KOPT-K1 (cell line): Measurements from ENCODE around the gene ARHGAP1.
A peak's percentile ranks its signal among the peaks of the same experiment; 100 is the strongest.
"Not testable (repeated sequence)": the region's sequence is repeated elsewhere in the genome, so short reads cannot be mapped to it uniquely, and the experiment has no call there.

Experiments used
- H3K27ac ChIP-seq: fragments of 200-600 bp; sonication (generic); 2 replicates; pipeline ENCODE4 v1.5.1; 2016; ENCODE audit warnings: antibody characterized with exemption, mild to moderate bottlenecking, low read depth, low read length; ENCODE audit not compliant: poor library complexity, severe bottlenecking
- H3K36me3 ChIP-seq: fragments of 200-600 bp; sonication (generic); 2 replicates; pipeline ENCODE4 v1.5.1; 2017; ENCODE audit warnings: antibody characterized with exemption, mild to moderate bottlenecking, low read length, moderate library complexity; ENCODE audit not compliant: insufficient read depth
- H3K9me3 ChIP-seq: fragments of 200-600 bp; sonication (generic); 2 replicates; pipeline ENCODE4 v1.5.1; 2017; ENCODE audit warnings: antibody characterized with exemption, low read length, mild to moderate bottlenecking; ENCODE audit not compliant: insufficient read depth, poor library complexity, severe bottlenecking

Gene ARHGAP1

DNA sequence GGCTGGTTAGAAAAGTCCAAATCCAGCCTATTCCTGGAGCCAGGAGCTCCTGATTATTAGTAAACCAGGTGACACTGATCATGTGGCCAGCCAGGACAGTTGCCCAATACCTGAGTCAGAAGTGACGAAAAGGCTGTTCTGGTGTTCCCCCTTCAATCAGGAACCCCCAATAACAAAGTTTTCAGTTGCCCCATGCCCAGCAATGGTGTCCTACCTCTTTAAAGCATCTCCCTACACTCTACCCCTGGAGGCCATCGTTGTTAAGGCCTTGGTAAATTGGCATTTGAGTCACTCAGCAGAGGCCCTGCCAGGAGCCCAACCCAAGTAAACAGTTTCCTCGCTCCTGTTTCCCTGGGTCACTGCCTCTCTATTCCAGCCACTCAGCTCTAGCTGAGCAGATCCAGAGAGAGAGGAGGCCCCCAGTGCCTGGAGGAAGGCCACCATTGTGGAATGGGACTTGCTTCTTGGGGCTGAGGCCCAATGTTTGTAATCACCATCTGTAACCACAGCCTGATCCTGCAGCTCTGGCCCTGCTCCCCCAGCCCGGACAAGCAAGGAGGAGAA lies 25.0 kb downstream of the ARHGAP1 start:
- Histone ChIP-seq H3K27ac (peak overlapping the region; percentile 35), H3K9me3 (no peaks in the 10 kb centered on the region), H3K36me3 (peaks cover 66% of the 10 kb centered on the region)

DNA sequence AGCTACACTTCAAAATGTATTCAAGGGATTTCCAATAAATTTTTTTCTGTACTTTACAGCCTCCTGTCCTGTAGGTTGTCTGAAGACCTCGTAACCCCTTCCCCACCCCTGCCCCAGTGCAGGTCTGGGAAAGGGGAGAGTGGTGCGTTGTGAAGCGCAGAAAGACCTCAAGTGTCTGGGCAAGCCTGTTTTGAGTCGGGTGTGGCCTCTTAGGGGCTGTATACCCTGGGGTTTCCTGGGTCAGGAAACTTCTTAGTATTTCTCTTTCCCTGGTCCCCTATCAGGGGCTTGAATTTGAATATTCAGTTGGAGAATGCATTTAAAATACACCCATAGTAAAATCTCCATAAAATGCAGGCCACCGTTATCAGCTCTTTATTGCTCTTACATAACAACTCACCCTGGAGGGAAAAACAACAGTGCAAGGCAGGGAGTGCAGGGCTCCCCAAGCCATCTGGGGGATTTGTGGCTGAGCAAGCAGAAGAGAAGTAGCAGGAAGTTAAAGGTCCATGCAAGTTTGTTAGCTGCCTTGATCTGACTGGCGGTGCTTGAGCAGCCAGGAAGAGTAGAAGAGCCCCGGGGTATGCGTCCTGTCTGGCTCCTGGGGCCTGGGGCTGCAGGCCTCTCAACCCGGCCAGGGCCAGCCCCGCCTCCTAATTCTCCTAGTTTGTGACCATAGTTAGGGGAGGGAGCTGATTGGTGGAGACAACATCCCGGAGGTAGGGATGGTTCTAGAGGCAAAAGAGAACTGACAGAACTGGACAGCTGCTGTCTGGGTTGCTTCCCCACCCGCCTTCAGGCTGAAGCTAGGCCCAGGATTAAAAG lies 25.7 kb downstream of the ARHGAP1 start:
- H3K9me3 ChIP-seq: no peaks in the 10 kb centered on the region
- H3K27ac ChIP-seq: peak overlapping the region; percentile 35
- peaks cover 64% of the 10 kb centered on the region for H3K36me3 ChIP-seq

DNA sequence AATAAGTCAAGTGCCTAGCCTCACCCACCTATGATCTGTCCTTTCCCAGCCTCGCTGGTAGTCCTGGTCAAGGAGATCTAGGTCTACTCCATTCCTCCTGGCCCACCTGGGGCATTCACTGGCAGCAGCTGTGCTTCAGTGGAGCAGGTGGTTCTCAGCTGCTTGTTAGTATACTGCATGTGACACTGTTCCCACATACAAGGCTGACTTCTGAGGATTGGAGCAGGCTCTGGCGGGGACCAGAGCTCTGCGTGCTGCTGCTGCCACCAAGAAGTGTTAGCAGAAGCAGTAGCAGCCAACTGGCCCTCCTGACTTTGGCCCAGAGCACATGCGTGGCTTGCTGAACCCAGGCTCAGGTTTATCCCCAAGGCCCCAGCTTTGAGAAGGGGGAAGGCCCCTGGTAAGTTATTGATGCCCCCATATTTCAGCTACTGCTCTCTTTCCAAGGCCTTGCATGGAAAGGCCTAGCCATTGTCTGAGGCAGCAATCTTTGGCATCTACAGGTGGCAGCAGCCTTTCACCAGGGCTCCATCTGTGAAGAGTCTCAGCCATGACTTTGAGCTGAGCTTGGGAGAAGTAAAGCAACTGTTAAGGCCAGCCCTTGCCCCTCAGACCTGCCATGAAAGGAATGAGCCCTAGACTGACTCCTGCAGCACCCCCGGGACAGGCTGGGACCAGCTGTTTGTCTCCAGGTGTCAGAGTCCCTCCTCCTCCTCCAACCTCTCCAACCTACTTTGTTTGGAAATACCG lies 26.5 kb downstream of the ARHGAP1 start:
- peaks cover 64% of the 10 kb centered on the region for H3K36me3 ChIP-seq

DNA sequence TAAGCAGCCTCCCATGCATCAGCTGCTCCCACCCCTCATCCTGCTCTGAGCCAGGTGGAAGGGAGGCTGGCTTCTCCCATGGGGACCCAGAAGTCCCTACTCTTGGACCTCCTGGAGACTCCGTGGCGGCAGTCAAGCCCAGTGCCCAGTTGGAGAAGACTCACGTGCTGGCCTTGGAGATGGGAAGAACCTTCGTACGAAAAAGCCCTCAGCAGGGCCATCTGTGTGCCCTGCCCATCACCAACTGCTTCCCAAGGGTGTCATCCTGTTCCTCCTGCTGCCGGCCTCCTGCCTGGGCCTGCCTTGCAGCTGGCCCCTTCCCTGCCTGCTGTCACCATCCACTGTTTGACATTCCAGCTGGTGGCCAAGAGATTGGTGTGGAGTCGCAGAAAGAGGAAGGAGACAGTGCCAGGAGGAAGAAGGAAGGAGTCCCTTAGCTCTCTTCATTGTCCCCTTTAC lies 28.0 kb downstream of the ARHGAP1 start:
- peak overlapping the region; percentile 55 for H3K27ac ChIP-seq
- H3K9me3 ChIP-seq: no peaks in the 10 kb centered on the region
- peaks cover 64% of the 10 kb centered on the region for H3K36me3 ChIP-seq

More for the DNA sequence above, 26.5 kb downstream of the ARHGAP1 start:
- Histone ChIP-seq H3K9me3 (no peaks in the 10 kb centered on the region), H3K27ac (peak overlapping the region; percentile 35)

DNA sequence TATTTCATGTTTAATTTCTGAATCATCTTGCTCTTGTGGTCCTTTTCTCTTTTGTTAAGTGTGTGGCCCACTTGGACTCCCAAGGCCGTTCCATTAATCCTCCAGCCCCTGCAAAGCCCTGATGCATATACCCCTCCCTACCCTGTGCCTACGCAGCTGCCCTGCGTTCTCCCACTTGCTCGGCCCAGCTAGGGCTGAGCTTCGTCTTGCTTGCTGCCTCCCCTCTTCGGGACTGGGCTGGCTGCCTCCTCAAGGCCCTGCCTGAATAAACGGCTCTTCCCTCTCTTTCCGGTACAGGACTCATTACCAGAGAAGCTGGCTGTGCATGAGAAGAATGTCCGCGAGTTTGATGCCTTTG lies 28.5 kb downstream of the ARHGAP1 start:
- H3K36me3 ChIP-seq: peaks cover 64% of the 10 kb centered on the region

DNA sequence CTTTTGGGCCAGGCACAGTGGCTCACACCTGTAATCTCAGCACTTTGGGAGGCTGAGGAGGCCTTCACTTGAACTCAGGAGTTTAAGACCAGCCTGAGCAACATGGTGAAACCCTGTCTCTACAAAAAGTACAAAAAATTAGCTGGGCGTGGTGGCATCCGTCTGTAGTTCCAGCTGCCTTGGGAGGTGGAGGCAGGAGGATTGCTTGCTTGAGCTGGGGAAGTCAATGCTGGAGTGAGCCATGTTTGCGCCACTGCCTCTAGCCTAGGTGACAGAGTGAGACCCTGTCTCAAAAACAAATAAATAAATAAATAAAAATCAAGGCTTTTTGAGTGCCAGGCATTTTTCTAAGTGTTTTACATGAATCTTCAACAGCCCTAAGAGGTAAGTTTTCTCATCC lies 29.9 kb downstream of the ARHGAP1 start:
- H3K9me3 ChIP-seq: not testable (repeated sequence)
- peaks cover 69% of the 10 kb centered on the region for H3K36me3 ChIP-seq
- peak overlapping the region; percentile 36 for H3K27ac ChIP-seq

More for the DNA sequence above, 28.5 kb downstream of the ARHGAP1 start:
- Histone ChIP-seq H3K27ac (peak overlapping the region; percentile 55), H3K9me3 (no peaks in the 10 kb centered on the region)

DNA sequence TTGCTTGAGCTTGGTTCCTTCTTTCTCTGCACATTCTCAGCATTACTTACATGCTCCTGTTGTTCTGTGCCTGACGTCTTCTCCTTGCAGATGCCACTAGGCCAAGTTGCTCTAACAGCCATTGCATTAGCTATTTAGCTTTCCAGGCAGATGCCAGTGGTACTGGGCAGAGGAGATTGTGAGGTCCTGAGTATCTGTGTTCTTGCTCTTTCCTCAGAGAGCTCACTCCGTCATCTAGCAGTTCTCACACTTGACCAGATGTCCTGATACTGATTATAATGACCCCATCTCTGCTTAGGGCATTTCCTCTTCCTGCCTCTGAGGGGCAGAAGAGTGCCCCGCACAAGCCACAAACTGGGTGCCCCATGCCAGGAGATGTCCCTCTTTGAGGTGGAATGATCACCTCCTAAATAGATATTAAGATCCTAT lies 30.7 kb downstream of the ARHGAP1 start:
- Histone ChIP-seq H3K27ac (no peak overlapping the region), H3K9me3 (no peaks in the 10 kb centered on the region), H3K36me3 (peaks cover 77% of the 10 kb centered on the region)

DNA sequence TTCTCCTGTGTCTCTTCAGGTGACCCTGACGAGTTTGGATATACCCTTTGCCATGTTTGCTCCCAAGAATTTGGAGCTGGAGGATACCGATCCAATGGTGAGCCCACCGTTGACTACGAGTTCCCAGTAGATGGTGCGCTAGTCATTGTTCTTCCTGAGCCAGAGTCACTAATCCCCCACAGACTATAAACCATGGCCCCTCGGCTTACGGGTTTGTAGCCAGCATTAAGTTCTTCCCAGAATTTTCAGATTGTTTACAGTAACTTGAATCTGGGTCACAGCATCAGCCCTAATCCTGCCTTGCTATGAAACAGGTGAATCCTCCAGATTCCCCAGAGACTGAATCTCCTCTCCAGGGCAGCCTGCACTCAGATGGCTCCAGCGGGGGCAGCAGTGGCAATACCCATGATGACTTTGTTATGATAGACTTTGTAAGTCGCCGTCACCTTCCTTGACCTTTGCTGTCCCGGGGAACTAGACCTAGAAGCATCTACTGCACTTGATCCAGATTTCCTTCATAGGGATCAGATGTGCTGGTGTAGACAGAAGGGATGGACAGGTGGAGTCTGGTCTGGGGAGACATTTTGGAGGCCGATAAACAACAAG lies 31.8 kb downstream of the ARHGAP1 start:
- Histone ChIP-seq H3K36me3 (peaks cover 83% of the 10 kb centered on the region), H3K9me3 (no peaks in the 10 kb centered on the region), H3K27ac (no peak overlapping the region)

DNA sequence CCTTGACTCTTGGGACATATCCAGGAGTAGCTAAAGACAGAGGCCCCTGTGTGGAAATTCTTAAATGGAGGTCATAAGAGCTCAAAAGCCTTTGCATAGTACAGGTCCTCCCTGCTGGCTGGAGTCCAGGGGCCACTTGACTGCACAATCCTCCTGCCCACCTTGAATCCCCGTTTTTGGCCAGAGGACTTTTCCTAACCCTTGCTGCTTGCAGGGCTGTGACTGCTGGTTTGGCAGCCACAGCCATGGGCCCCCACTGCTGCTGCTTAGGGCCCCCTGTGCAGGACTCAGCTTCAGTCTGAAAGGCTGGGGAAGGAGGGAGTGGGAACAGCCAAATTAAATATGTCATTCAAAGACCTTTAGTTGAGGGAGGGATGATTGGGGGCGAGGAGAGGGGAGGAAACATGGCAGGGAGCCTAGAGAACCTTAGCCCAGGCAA lies 33.4 kb downstream of the ARHGAP1 start:
- no peak overlapping the region for H3K27ac ChIP-seq
- H3K9me3 ChIP-seq: no peaks in the 10 kb centered on the region
- peaks cover 83% of the 10 kb centered on the region for H3K36me3 ChIP-seq

DNA sequence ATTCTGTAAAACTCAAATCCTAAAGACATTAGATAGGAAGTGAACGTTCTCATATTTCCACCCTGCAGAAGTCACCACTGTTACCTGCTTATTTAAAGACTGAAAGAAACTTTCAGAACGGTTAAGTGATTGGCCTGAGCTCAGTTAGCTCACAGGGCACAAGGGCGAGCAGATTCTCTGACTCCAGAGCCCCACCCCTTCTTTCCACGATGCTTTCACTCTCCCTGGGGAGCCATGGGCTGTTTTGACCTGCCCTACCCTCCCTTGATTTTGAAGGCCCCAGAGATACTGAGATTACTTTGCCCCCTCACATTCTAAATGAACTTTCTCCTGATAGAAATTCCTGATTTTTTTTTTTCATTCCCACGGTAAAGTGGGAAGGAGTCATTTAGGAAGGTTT lies 33.9 kb downstream of the ARHGAP1 start:
- Histone ChIP-seq H3K27ac (no peak overlapping the region), H3K9me3 (no peaks in the 10 kb centered on the region), H3K36me3 (peaks cover 84% of the 10 kb centered on the region)

DNA sequence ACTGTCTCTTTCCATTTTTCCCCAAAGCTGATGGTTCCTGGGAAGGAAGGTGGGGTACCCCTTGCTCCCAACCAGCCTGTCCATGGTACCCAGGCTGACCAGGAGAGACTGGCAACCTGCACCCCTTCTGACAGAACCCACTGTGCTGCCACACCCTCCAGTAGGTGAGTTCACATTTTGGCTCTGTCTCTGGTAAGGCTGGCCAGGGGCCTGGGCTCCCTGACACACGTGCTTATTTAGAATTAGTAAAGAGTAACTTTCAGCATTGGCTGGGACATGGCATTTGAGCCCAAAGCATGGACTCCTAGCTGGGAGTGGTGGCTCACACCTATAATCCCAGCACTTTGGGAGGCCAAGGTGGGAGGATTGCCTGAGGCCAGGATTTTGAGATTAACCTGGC lies 35.1 kb downstream of the ARHGAP1 start:
- Histone ChIP-seq H3K27ac (no peak overlapping the region), H3K9me3 (no peaks in the 10 kb centered on the region), H3K36me3 (peaks cover 94% of the 10 kb centered on the region)

DNA sequence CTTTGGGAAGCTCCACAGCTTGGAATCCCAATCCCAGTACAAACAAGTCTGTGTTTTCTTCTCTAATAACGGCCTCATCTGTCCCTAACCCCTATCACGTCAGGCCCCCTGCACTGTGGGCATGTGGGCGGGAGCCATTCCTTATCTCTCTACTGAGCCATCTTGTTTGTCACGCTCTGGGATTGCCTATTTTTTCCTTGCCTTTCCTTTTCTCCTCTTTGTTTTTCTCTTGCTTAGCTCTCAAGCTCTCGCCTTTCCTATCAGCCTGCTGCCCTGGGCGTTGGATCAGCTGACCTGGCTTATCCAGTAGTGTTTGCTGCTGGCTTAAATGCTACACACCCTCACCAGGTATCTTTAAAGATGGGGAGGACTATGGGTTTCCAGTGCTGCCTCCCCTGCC lies 35.8 kb downstream of the ARHGAP1 start:
- no peak overlapping the region for H3K27ac ChIP-seq
- peaks cover 94% of the 10 kb centered on the region for H3K36me3 ChIP-seq
- H3K9me3 ChIP-seq: no peaks in the 10 kb centered on the region

DNA sequence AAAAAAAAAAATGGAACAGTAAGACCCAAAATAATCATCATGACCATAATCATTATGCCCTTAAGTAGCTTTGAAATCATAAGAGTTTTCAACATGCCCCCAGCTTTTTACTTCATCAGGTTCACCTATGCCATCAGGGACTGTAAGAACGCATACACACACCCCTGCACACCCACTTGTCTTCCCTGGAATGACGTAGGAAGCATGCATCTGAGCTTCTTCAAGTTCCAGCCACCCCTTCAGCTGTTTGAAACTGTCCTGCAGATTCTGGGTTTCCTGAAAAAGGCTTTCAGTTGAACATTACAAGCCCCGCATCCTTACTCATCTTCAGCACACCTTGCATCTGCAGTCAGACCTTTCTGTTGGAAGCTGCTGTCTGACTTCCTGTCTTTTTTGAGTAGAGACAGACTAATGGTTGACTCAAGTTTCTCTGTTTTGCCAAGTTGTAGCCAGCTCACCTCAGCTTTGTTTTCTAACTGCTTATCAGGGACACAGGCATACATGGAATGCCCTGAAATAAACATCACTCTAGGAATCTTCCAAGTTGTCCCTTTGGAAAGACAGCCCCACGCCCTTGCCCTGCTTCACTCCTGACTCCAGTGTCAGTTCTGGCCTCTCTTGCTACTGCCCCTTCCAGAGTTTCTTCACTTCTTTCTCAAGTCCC lies 37.0 kb downstream of the ARHGAP1 start:
- Histone ChIP-seq H3K27ac (no peak overlapping the region), H3K36me3 (peaks cover 94% of the 10 kb centered on the region), H3K9me3 (no peaks in the 10 kb centered on the region)

DNA sequence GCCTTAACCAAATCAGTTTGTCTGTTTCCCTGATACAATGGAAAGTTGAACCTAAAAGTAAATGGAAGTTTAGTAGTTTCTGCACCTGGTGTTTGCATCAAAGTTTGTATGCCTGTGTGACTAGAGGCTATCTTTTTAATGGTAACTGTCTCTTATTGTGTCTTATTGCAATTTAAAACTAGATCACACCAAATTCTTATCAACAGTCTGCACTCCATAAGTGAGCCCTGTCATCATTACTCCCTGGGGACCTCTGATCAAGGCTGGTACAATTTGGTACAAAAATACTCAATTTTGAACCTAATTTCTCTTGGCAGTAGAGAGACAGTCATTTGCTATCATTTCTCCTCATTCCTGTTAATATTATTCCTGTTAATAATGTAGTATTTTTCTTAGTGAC lies 38.1 kb downstream of the ARHGAP1 start:
- H3K27ac ChIP-seq: no peak overlapping the region
- peaks cover 95% of the 10 kb centered on the region for H3K36me3 ChIP-seq

More for the DNA sequence above, 38.1 kb downstream of the ARHGAP1 start:
- no peaks in the 10 kb centered on the region for H3K9me3 ChIP-seq
